ENCODE results near the gene PSMB7. TPM values are rescaled to one million over a fixed set of nuclear protein-coding genes. Genes with fewer than 3 reads are reported as not detected.

Gene PSMB7
- 100 to 1,000 TPM; 124 to 142 TPM for total RNA-seq

GRCh38 chr9:124415102-124415851, at the start of gene PSMB7:
Gene PSMB7 (minus strand): TSS chr9:124415442. CDS start chr9:124415425, 17 bp downstream.
- Mint-ChIP-seq H3K27ac (peak within 1 kb of the TSS; percentile 94), H3K4me3 (peak within 1 kb of the TSS; percentile 97), H3K4me1 (peaks cover 47% of the 10 kb centered on the region), H3K36me3 (peaks cover 35% of the 10 kb centered on the region), H3K27me3 (no peaks in the 10 kb centered on the region), H3K9me3 (ENCODE audit: low read depth) (peaks cover 2% of the 10 kb centered on the region)
- peak; percentile 95 for ATAC-seq
- CTCF ChIA-PET = interaction anchor here (0.7 to 1.3 kb wide), 4 partner anchors 16 to 122 kb away, joined by 3 to 4 read pairs (median 4); no protein-coding TSS in a partner anchor
- peak; percentile 98 for DNase-seq

GRCh38 chr9:124462739-124463138, 47.5 kb upstream of the PSMB7 start:
- CTCF ChIA-PET = interaction anchor here (1.0 kb wide), 1 partner anchor 74 kb away, joined by 3 read pairs; no protein-coding TSS in a partner anchor
- DNase-seq = no peak
- Mint-ChIP-seq H3K27ac (no peak overlapping the region), H3K4me1 (no peaks in the 10 kb centered on the region), H3K27me3 (peaks cover 18% of the 10 kb centered on the region), H3K9me3 (ENCODE audit: low read depth) (no peaks in the 10 kb centered on the region), H3K36me3 (no peaks in the 10 kb centered on the region), H3K4me3 (no peak overlapping the region)
- ATAC-seq = no peak

DNA sequence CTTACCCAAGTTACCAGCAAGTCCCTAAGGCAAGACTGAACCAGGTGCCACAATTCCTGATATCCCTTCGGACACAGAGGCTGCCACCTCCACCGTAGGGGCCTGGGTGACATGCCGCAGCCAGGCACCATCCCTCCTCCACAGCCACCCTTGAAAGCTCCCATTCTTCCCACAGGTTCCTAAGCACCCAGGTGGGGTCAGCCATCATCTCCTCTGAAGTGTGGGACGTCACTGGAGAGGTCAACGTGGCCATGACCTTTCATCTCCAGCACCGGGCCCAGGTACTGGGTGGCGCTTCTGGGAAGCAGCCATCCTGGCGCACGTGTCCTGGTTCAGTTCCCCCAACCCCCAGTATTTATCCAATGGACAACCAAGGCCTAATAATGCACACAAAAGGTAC, 43.2 kb upstream of the PSMB7 start:
- Mint-ChIP-seq H3K27me3 (peaks cover 13% of the 10 kb centered on the region), H3K4me3 (no peak overlapping the region), H3K4me1 (no peaks in the 10 kb centered on the region), H3K9me3 (ENCODE audit: low read depth) (no peaks in the 10 kb centered on the region), H3K27ac (no peak overlapping the region), H3K36me3 (no peaks in the 10 kb centered on the region)
- no peak for ATAC-seq
- DNase-seq = no peak
- CTCF ChIA-PET = no interaction called here

DNA sequence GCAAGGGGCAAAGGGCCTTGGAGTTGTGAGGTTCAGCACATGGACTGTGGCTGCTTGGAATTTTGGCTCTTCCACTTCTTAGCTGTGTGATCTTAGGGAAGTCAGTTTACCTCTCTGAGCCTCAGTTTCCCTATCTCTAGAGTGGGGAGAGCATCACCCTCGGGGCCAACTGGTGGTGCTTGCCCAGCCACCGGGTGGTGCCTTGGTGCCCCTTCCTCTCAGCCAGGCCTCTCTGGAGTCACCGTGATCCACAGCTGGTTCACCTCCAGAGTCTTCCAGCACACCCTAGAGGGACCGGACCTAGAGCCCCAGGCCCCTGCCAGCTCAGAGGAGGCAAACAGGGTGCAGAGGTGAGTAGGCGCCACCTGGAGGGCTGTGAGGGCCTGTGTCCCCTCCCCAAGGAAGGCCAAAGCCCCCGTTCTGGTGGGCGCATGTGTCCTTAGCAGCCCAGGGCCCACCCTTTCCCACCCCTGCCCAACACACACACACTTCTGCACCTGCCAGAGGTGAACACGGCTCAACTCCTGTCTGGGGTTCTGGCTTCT, 42.7 kb upstream of the PSMB7 start:
- CTCF ChIA-PET = no interaction called here
- Mint-ChIP-seq H3K4me3 (no peak overlapping the region), H3K4me1 (no peaks in the 10 kb centered on the region), H3K36me3 (no peaks in the 10 kb centered on the region), H3K9me3 (ENCODE audit: low read depth) (no peaks in the 10 kb centered on the region), H3K27me3 (peaks cover 9% of the 10 kb centered on the region), H3K27ac (no peak overlapping the region)
- ATAC-seq = no peak
- DNase-seq = no peak

- Mint-ChIP-seq H3K4me3 (no peak overlapping the region), H3K27ac (no peak overlapping the region), H3K27me3 (peaks cover 10% of the 10 kb centered on the region), H3K36me3 (no peaks in the 10 kb centered on the region), H3K4me1 (no peaks in the 10 kb centered on the region), H3K9me3 (ENCODE audit: low read depth) (no peaks in the 10 kb centered on the region)
- CTCF ChIA-PET = no interaction called here
- ATAC-seq (no peak), DNase-seq (no peak)
Observed at GRCh38 chr9:124457079-124457886, 42.0 kb upstream of the PSMB7 start.

- no peaks in the 10 kb centered on the region for H3K36me3 Mint-ChIP-seq
- ATAC-seq = no peak
- H3K27me3 Mint-ChIP-seq = peaks cover 17% of the 10 kb centered on the region
- no peak overlapping the region for H3K4me3 Mint-ChIP-seq
- no peak for DNase-seq
- H3K27ac Mint-ChIP-seq = no peak overlapping the region
- H3K9me3 Mint-ChIP-seq (ENCODE audit: low read depth) = no peaks in the 10 kb centered on the region
- CTCF ChIA-PET = no interaction called here
- H3K4me1 Mint-ChIP-seq = no peaks in the 10 kb centered on the region
Observed at GRCh38 chr9:124456341-124457078, 41.3 kb upstream of the PSMB7 start.

DNA sequence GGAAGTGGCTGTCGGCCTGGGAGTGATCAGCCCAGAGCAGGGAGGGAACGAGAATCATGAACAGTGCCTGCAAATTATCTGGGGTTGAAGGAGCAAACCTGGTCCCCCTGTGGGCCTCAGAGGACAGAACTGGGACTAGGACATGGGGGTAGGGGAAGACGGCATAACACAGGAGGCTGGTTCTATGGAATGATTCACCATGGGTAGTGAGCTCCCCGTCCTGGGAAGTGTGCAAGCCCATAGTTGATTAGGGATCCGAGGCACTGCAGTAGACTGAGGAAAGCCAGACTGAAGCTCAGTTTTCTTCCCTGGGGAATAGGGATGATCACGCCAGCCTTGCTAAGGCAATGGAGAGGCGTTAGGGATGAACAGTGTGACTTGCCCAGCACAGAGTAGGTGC, 40.6 kb upstream of the PSMB7 start:
- Mint-ChIP-seq H3K4me3 (no peak overlapping the region), H3K36me3 (no peaks in the 10 kb centered on the region), H3K27me3 (peaks cover 22% of the 10 kb centered on the region), H3K27ac (no peak overlapping the region), H3K9me3 (ENCODE audit: low read depth) (no peaks in the 10 kb centered on the region), H3K4me1 (no peaks in the 10 kb centered on the region)
- CTCF ChIA-PET = no interaction called here
- DNase-seq (no peak), ATAC-seq (no peak)

DNA sequence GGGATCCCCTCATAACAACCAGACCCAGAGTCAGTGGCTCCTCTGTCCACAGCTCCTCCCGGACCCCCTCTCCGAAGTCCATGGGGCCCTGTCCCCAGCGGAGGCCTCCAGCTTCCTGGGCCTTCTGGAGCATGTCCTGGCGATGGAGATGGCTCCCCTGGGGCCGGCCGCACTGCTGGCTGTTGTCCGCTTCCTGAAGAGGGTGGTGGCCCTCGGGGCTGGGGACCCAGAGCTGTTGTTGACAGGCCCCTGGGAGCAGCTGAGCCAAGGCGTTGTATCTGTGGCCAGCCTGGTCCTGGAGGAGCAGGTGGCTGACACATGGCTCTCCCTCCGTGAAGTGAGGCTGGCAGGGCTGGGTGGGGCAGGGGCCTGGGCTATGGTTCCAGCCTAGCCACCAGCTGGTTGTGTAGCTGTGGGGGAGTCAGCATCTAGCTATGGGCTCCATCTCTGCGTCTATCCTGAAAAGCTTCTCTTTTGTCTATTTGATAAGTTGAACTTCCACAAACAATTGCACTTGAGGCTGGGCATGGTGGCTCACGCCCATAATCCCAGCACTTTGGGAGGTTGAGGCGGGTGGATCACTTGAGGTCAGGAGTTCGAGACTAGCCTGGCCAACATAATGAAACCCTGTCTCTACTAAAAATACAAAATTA, 39.7 kb upstream of the PSMB7 start:
- no peak for ATAC-seq
- H3K27me3 Mint-ChIP-seq = peaks cover 26% of the 10 kb centered on the region
- DNase-seq = no peak
- no peak overlapping the region for H3K4me3 Mint-ChIP-seq
- H3K36me3 Mint-ChIP-seq = no peaks in the 10 kb centered on the region
- peaks cover 3% of the 10 kb centered on the region for H3K4me1 Mint-ChIP-seq
- no peaks in the 10 kb centered on the region for H3K9me3 Mint-ChIP-seq (ENCODE audit: low read depth)
- CTCF ChIA-PET = interaction anchor here (0.9 to 1.1 kb wide), 2 partner anchors 11 to 45 kb away, joined by 3 to 5 read pairs; no protein-coding TSS in a partner anchor
- no peak overlapping the region for H3K27ac Mint-ChIP-seq

DNA sequence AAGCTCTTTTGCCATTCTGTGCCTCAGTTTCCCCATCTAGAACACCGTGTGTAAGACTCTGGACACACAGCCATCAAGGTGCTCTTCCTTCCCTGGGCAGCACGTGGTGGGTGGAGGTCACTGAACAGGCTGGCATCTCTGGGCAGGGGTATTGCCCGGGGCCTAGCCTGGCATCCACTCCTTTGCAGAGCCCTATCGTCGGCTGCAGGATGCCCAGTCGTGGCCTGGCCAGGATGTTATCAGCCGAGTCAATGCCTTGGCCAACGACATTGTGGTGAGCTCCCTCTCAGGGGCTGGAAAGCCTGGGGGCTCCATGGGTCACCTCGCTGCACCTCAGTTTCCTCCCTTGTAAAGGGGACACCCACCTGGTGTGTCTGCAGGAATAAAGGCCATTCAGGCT, 39.1 kb upstream of the PSMB7 start:
- CTCF ChIA-PET = interaction anchor here (1.1 kb wide), 1 partner anchor 44 kb away, joined by 5 read pairs; no protein-coding TSS in a partner anchor
- Mint-ChIP-seq H3K36me3 (no peaks in the 10 kb centered on the region), H3K4me1 (peaks cover 3% of the 10 kb centered on the region), H3K27ac (no peak overlapping the region), H3K9me3 (ENCODE audit: low read depth) (no peaks in the 10 kb centered on the region), H3K27me3 (peaks cover 32% of the 10 kb centered on the region), H3K4me3 (no peak overlapping the region)
- no peak for DNase-seq
- ATAC-seq = no peak

GRCh38 chr9:124453586-124454191, 38.4 kb upstream of the PSMB7 start:
- Mint-ChIP-seq H3K36me3 (no peaks in the 10 kb centered on the region), H3K27ac (no peak overlapping the region), H3K9me3 (ENCODE audit: low read depth) (no peaks in the 10 kb centered on the region), H3K4me1 (peaks cover 3% of the 10 kb centered on the region), H3K27me3 (peaks cover 33% of the 10 kb centered on the region), H3K4me3 (no peak overlapping the region)
- CTCF ChIA-PET = no interaction called here
- no peak for ATAC-seq
- DNase-seq = no peak

GRCh38 chr9:124452841-124453585, 37.8 kb upstream of the PSMB7 start:
- no peaks in the 10 kb centered on the region for H3K9me3 Mint-ChIP-seq (ENCODE audit: low read depth)
- no peak overlapping the region for H3K4me3 Mint-ChIP-seq
- ATAC-seq = no peak
- DNase-seq = no peak
- H3K36me3 Mint-ChIP-seq = no peaks in the 10 kb centered on the region
- H3K27ac Mint-ChIP-seq = no peak overlapping the region
- peaks cover 35% of the 10 kb centered on the region for H3K27me3 Mint-ChIP-seq
- CTCF ChIA-PET = no interaction called here
- peaks cover 3% of the 10 kb centered on the region for H3K4me1 Mint-ChIP-seq

DNA sequence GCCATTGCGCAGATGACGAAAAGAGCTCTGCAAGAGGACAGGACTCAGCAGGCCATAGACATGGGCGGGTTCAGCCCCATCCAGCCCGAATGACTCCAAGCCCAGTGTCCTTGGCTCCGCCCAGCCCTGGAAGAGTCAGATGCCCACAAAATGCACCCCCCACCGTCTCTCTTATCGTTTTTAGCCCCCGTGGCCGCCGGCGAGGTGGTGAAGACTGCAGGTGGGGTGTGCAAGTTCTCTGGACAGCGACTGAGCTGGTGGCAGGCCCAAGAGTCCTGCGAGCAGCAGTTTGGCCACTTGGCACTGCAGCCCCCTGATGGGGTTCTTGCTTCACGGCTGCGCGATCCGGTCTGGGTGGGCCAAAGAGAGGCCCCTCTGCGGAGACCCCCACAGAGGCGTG, 37.1 kb upstream of the PSMB7 start:
- H3K36me3 Mint-ChIP-seq = no peaks in the 10 kb centered on the region
- peaks cover 35% of the 10 kb centered on the region for H3K27me3 Mint-ChIP-seq
- peaks cover 3% of the 10 kb centered on the region for H3K4me1 Mint-ChIP-seq
- H3K9me3 Mint-ChIP-seq (ENCODE audit: low read depth) = no peaks in the 10 kb centered on the region
- no peak overlapping the region for H3K27ac Mint-ChIP-seq
- DNase-seq (no peak), ATAC-seq (no peak)
- CTCF ChIA-PET = no interaction called here
- H3K4me3 Mint-ChIP-seq = no peak overlapping the region

All from activated CD8-positive, alpha-beta memory T cell treated with anti-CD3 and anti-CD28 coated beads, Interleukin-2, amount 10 ng/mL, durations not matched to agents 7 days and 5 days (primary cell).